Activated naive CD8-positive, alpha-beta T cell treated with anti-CD3 and anti-CD28 coated beads for 36 hours (primary cell): ENCODE results near the gene TACR2. TPM values are rescaled to one million over a fixed set of nuclear protein-coding genes. Genes with fewer than 3 reads are reported as not detected.

ENCODE experiments used
- DNase-seq: peaks from one replicate; pipeline ENCODE4 v3.0.0; 2021
- H3K27ac Mint-ChIP-seq: one replicate; pipeline ENCODE4 v1.8.0; 2022; ENCODE audit warnings: mild to moderate bottlenecking, moderate library complexity, mixed read lengths
- H3K27me3 Mint-ChIP-seq: one replicate; pipeline ENCODE4 v1.8.0; 2022; ENCODE audit warnings: mild to moderate bottlenecking, mixed read lengths
- H3K36me3 Mint-ChIP-seq: one replicate; pipeline ENCODE4 v1.8.0; 2021; ENCODE audit warnings: mild to moderate bottlenecking, mixed read lengths
- H3K4me1 Mint-ChIP-seq: one replicate; pipeline ENCODE4 v1.8.0; 2021; ENCODE audit warnings: mixed read lengths
- H3K4me3 Mint-ChIP-seq: one replicate; pipeline ENCODE4 v1.8.0; 2022; ENCODE audit warnings: mild to moderate bottlenecking, moderate library complexity, mixed read lengths
- H3K9me3 Mint-ChIP-seq: one replicate; pipeline ENCODE4 v1.8.0; 2022; ENCODE audit warnings: mixed read lengths
- total RNA-seq, 2 experiments: library from RNA; stranded (reverse); gene quantifications; one replicate each; pipeline ENCODE4 v1.2.3, GENCODE V29; 2021

The TACR2 gene
- total RNA-seq, 2 experiments from 2014 or later: not detected

DNA sequence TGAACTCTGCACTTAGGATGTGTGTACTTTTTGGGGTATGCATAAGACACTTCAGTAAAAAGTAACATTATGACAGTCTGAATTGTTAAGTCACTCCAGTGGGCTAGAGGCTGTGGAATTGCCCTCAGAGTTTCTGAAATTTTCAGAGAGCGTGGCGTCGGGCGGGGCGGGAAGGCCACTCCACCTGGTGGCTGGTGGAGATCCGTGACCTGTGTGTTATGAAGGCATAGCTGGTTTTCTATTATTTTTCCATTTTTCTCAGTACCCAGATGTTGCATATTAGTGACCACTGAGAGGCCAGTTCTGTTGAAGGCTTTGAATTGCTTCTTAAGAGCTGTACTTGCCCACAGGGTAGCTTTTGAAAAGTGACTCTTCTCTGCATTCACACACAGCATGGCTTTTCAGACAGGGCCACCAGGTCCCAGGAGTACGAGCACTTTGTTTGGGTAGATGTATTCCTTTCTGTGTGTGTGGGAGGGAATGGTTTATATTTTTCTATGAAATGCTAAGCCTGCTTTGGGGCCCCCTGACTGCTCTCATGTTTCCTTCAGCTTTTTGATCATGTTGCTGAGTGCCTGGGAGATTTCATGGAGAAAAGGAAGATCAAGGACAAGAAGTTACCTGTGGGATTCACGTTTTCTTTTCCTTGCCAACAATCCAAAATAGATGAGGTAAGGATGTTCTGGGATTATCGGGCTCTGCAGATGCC, 52.3 kb downstream of the TACR2 start:
- Mint-ChIP-seq H3K4me1 (peaks cover 27% of the 10 kb centered on the region), H3K27me3 (no peaks in the 10 kb centered on the region), H3K36me3 (peaks cover 25% of the 10 kb centered on the region), H3K4me3 (no peak overlapping the region), H3K9me3 (no peaks in the 10 kb centered on the region), H3K27ac (no peak overlapping the region)
- no peak for DNase-seq

GRCh38 chr10:69363666-69364065, 53.1 kb downstream of the TACR2 start:
- H3K36me3 Mint-ChIP-seq: peaks cover 20% of the 10 kb centered on the region

GRCh38 chr10:69362471-69362954, 54.2 kb downstream of the TACR2 start:
- no peak overlapping the region for H3K27ac Mint-ChIP-seq
- H3K36me3 Mint-ChIP-seq: peaks cover 15% of the 10 kb centered on the region
- H3K9me3 Mint-ChIP-seq: no peaks in the 10 kb centered on the region
- H3K4me3 Mint-ChIP-seq: no peak overlapping the region
- H3K4me1 Mint-ChIP-seq: peaks cover 42% of the 10 kb centered on the region
- no peaks in the 10 kb centered on the region for H3K27me3 Mint-ChIP-seq
- no peak for DNase-seq

More at GRCh38 chr10:69363666-69364065, 53.1 kb downstream of the TACR2 start:
- Mint-ChIP-seq H3K4me1 (peaks cover 34% of the 10 kb centered on the region), H3K27me3 (no peaks in the 10 kb centered on the region), H3K9me3 (no peaks in the 10 kb centered on the region), H3K27ac (peak overlapping the region; percentile 67), H3K4me3 (no peak overlapping the region)
- no peak for DNase-seq

GRCh38 chr10:69361303-69361614, 55.5 kb downstream of the TACR2 start:
- Mint-ChIP-seq H3K4me3 (no peak overlapping the region), H3K9me3 (no peaks in the 10 kb centered on the region), H3K4me1 (peaks cover 42% of the 10 kb centered on the region), H3K36me3 (peaks cover 22% of the 10 kb centered on the region), H3K27me3 (no peaks in the 10 kb centered on the region), H3K27ac (no peak overlapping the region)
- DNase-seq: no peak

DNA sequence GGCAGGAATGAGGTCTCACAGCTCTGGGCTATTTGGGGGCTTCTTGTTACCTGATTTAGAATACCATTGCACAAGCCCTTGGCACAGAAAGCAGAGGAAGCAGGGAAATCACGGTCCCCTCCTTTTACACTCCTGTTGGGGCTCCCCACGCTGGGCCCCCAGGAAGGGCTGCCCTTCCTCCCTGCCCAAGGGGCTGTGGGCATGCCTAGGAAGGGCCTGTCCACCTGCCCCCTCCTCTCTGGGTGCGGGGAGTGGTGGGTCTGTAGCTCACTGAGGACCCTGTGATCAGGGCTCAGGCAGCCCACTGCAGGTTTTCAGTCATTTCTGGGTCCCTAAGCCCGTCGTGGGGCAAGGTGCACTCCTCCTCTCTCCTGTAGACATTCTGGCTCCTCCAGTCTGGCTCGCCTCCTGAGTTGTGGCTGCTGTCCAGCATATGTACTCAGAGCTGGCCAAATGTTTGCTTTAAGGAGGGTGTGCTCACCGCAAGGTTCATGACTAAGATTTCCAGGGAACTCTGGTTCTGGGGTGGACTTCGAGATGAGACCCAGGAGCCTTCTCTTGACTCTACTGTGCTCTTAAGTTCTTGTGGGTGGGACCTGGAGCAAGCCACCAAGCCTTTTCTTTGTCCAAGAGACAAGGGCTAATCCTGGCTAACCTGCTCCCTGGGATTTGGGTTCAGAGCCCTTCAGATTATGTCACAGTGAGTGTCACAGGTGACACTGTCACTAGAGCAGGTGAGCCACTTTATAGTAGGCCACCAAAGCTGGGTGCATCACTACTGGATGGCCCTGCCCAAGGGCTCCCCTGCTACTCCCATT, 56.0 kb downstream of the TACR2 start:
- DNase-seq: no peak
- H3K4me1 Mint-ChIP-seq: peaks cover 43% of the 10 kb centered on the region
- no peaks in the 10 kb centered on the region for H3K27me3 Mint-ChIP-seq
- H3K4me3 Mint-ChIP-seq: no peak overlapping the region
- peak overlapping the region; percentile 36 for H3K27ac Mint-ChIP-seq
- peaks cover 26% of the 10 kb centered on the region for H3K36me3 Mint-ChIP-seq
- no peaks in the 10 kb centered on the region for H3K9me3 Mint-ChIP-seq

DNA sequence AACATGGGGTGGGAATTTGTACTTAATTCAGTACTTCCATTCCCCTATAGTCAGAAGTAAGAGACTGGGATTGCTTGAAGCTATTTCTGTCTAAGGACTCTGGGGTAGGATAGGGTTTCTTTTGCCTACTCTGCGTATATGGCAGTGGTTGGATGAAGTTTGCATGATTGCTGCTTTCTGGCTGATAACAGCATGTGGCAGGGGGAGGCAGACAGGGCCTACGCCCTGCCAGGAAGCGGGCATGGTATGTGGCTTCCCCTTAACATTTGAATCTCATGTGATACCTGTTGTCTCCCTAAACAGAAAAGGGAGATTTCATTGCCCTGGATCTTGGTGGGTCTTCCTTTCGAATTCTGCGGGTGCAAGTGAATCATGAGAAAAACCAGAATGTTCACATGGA, 57.1 kb downstream of the TACR2 start:
- Mint-ChIP-seq H3K9me3 (no peaks in the 10 kb centered on the region), H3K27me3 (no peaks in the 10 kb centered on the region), H3K4me1 (peaks cover 41% of the 10 kb centered on the region), H3K27ac (peak overlapping the region; percentile 78), H3K36me3 (peaks cover 29% of the 10 kb centered on the region), H3K4me3 (no peak overlapping the region)
- DNase-seq: no peak

DNA sequence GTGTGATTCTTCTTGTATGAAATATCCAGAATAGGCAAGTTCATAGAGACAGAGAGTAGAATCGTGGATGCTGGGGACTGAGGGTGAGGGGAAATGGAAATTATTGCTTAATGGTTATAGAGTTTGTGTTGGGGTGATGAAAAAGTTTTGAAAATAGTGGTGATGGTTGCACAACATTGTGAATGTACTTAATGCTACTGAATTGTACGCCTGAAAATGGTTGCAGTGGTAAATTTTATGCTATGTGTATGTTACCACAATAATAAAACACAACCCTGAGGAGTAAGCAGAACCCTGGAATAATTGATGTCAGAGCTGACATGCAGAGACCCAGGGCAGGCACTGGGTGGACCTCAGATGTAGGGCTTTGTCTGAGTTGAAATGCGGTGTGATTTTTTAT, 57.6 kb downstream of the TACR2 start:
- peaks cover 43% of the 10 kb centered on the region for H3K4me1 Mint-ChIP-seq

DNA sequence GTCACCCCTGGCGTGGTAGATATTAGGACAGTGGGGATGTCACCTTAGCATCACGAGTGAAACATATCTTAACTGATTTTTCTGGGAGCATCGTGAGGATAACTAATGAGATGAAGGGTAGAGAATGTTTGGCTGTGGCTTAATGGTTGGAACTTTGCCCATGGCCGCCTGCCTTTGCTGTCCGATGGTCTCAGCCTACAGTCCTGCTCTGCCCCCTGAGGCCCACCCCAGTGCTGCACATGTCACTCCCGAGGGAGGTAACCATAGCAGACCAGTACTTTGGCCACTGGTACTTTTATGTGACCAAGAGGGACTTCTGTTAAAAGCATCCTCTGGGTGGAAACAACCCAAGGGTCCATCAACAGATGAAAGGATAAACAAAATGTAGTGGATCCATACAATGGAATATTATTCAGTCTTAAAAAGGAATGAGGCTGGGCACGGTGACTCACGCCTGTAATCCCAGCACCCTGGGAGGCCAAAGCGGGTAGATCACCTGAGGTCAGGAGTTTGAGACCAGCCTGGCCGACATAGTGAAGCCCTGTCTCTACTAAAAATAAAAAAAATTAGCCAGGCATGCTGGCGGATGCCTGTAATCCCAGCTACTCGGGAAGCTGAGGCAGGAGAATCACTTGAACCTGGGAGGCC, 58.4 kb downstream of the TACR2 start:
- no peak for DNase-seq
- Mint-ChIP-seq H3K27me3 (no peaks in the 10 kb centered on the region), H3K4me3 (no peak overlapping the region), H3K4me1 (peaks cover 49% of the 10 kb centered on the region), H3K9me3 (no peaks in the 10 kb centered on the region), H3K36me3 (peaks cover 42% of the 10 kb centered on the region), H3K27ac (peak overlapping the region; percentile 61)

More for the DNA sequence above, 57.6 kb downstream of the TACR2 start:
- Mint-ChIP-seq H3K9me3 (no peaks in the 10 kb centered on the region), H3K27ac (peak overlapping the region; percentile 78), H3K27me3 (no peaks in the 10 kb centered on the region), H3K36me3 (peaks cover 33% of the 10 kb centered on the region), H3K4me3 (no peak overlapping the region)
- DNase-seq: no peak

DNA sequence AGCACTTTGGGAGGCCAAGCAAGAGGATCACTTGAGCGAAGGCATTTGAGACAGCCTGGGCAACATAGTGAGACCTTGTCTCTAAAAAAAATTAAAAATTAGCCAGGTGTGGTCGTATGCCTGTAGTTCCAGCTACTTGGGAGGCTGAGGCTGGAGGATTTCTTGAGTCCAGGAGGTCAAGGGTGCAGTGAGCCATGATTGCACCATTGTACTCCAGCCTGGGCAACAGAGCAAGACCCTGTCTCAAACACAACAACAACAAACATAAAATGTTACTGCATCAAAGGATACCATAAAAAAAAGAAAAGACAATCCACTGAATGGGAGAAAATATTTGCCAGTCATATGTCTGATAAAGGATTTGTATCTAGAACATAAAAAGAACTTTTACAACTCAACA, 60.5 kb downstream of the TACR2 start:
- no peak overlapping the region for H3K27ac Mint-ChIP-seq
- no peak for DNase-seq

GRCh38 chr10:69353977-69354635, 62.6 kb downstream of the TACR2 start:
- DNase-seq: no peak
- no peaks in the 10 kb centered on the region for H3K9me3 Mint-ChIP-seq
- H3K36me3 Mint-ChIP-seq: peaks cover 58% of the 10 kb centered on the region
- H3K4me1 Mint-ChIP-seq: peaks cover 45% of the 10 kb centered on the region
- no peaks in the 10 kb centered on the region for H3K27me3 Mint-ChIP-seq
- H3K4me3 Mint-ChIP-seq: no peak overlapping the region
- H3K27ac Mint-ChIP-seq: peak overlapping the region; percentile 77

More for the DNA sequence above, 60.5 kb downstream of the TACR2 start:
- peaks cover 52% of the 10 kb centered on the region for H3K4me1 Mint-ChIP-seq
- H3K9me3 Mint-ChIP-seq: no peaks in the 10 kb centered on the region
- H3K4me3 Mint-ChIP-seq: no peak overlapping the region
- H3K36me3 Mint-ChIP-seq: peaks cover 56% of the 10 kb centered on the region
- H3K27me3 Mint-ChIP-seq: no peaks in the 10 kb centered on the region

Other genes with a start within 250 kb of the TACR2 start
- 10 to 100 TPM; 55.6 to 56.6 TPM for gene SUPV3L1, start 236.7 kb downstream of the TACR2 start, total RNA-seq
- gene HKDC1, start 196.6 kb downstream of the TACR2 start, total RNA-seq: under 1 TPM in 1 of 2 experiments, not detected in 1; 0.28 TPM
- 100 to 1,000 TPM; 236 to 244 TPM for gene HK1, start 138.4 kb downstream of the TACR2 start, total RNA-seq
- under 1 TPM; 0.60 to 0.66 TPM for gene TSPAN15, start 34.5 kb upstream of the TACR2 start, total RNA-seq
- under 1 TPM; 0.20 to 0.21 TPM for gene NEUROG3, start 156.5 kb upstream of the TACR2 start, total RNA-seq
- 1 to 10 TPM; 9.9 TPM for gene FAM241B, start 213.3 kb upstream of the TACR2 start, total RNA-seq